Ascending aorta (tissue), 2 donors: ENCODE results near the gene MTHFD1. TPM values are rescaled to one million over a fixed set of nuclear protein-coding genes. Genes with fewer than 3 reads are reported as not detected.
A peak's percentile ranks its signal among the peaks of the same experiment; 100 is the strongest.

ENCODE experiments used
- DNase-seq, 2 donors: peaks; one replicate each; pipeline ENCODE4 v3.0.0-alpha.2; 2019; ENCODE audit warnings: low spot score in 2 of 2
- H3K27ac ChIP-seq, 2 donors: fragments of 200-600 bp; sonication (generic); one replicate each; pipeline ENCODE4 v1.5.1; 2016 to 2017; ENCODE audit warnings: mild to moderate bottlenecking in 1 of 2
- H3K27me3 ChIP-seq: fragments of 200-600 bp; sonication (generic); one replicate; pipeline ENCODE4 v1.5.1; 2017
- H3K36me3 ChIP-seq, 2 donors: fragments of 200-600 bp; sonication (generic); one replicate each; pipeline ENCODE4 v1.5.1; 2016
- H3K4me1 ChIP-seq, 2 donors: fragments of 200-600 bp; sonication (generic); one replicate each; pipeline ENCODE4 v1.5.1; 2016 to 2017; ENCODE audit warnings: mild to moderate bottlenecking in 1 of 2
- H3K4me3 ChIP-seq, 2 donors: fragments of 200-600 bp; sonication (generic); one replicate each; pipeline ENCODE4 v1.5.1; 2016 to 2017; ENCODE audit warnings: mild to moderate bottlenecking in 1 of 2
- H3K9me3 ChIP-seq, 2 donors: fragments of 200-600 bp; sonication (generic); one replicate each; pipeline ENCODE4 v1.5.1; 2016
- intact Hi-C: fragments of 100-400 bp; cut with DNase I; formaldehyde crosslinking; loops from one replicate; pipeline ENCODE4 v1.15.1; 2023
- total RNA-seq: library from RNA; depleted of rRNA; stranded (reverse); fragments of >200 nt; gene quantifications from one replicate; pipeline ENCODE4 v1.1.0, GENCODE V29; 2016
- TF ChIP-seq, protein P1 (sequence below), 3 experiments: fragments of 200-600 bp in 2 of 3; fragments of 450-650 bp in 1 of 3; sonication (generic) in 2 of 3; IDR thresholded peaks; one replicate each; pipeline ENCODE4 v1.5.1; 2016 to 2019; ENCODE audit warnings: antibody characterized with exemption in 3 of 3, mild to moderate bottlenecking in 1 of 3, moderate library complexity in 1 of 3

MTHFD1 gene
- total RNA-seq, 1 donor from 2014 or later, result 7.2 TPM

- DNase-seq, result no peak
- Histone ChIP-seq H3K4me1 (peaks cover 13 to 44% of the 10 kb centered on the region in 2 donors), H3K27me3 (no peaks in the 10 kb centered on the region), H3K9me3 (no peaks in the 10 kb centered on the region), H3K27ac (peak overlapping the region; percentile 99), H3K36me3 (no peaks in the 10 kb centered on the region), H3K4me3 (peak overlapping the region; percentile 91 to 94)
- TF ChIP-seq, protein P1, sequence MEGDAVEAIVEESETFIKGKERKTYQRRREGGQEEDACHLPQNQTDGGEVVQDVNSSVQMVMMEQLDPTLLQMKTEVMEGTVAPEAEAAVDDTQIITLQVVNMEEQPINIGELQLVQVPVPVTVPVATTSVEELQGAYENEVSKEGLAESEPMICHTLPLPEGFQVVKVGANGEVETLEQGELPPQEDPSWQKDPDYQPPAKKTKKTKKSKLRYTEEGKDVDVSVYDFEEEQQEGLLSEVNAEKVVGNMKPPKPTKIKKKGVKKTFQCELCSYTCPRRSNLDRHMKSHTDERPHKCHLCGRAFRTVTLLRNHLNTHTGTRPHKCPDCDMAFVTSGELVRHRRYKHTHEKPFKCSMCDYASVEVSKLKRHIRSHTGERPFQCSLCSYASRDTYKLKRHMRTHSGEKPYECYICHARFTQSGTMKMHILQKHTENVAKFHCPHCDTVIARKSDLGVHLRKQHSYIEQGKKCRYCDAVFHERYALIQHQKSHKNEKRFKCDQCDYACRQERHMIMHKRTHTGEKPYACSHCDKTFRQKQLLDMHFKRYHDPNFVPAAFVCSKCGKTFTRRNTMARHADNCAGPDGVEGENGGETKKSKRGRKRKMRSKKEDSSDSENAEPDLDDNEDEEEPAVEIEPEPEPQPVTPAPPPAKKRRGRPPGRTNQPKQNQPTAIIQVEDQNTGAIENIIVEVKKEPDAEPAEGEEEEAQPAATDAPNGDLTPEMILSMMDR (IDR thresholded peaks at IDR 0.05), result no peak
- intact Hi-C loops, result loop anchor here (1.0 to 10.0 kb wide), 2 partner anchors 37 to 858 kb away; partner anchors contain the start of genes HSPA2 and WDR89
Measured at GRCh38 chr14:64502887-64503433, 114.8 kb downstream of the MTHFD1 start.

GRCh38 chr14:64503434-64504309, 115.5 kb downstream of the MTHFD1 start, which contains the start of gene ZBTB25:
Gene ZBTB25 (minus strand): TSS chr14:64503838. CDS start chr14:64490533, 13,305 bp downstream.
- Histone ChIP-seq H3K4me1 (peaks cover 13 to 44% of the 10 kb centered on the region in 2 donors), H3K27me3 (no peaks in the 10 kb centered on the region), H3K4me3 (peak within 1 kb of the TSS; percentile 91 to 94), H3K9me3 (no peaks in the 10 kb centered on the region), H3K27ac (peak within 1 kb of the TSS; percentile 99), H3K36me3 (no peaks in the 10 kb centered on the region)
- DNase-seq, result peak; percentile 86 to 96
- intact Hi-C loops, result loop anchor here (1.0 to 10.0 kb wide), 3 partner anchors 37 to 859 kb away; partner anchors contain the start of genes HSPA2, MTHFD1 and WDR89
- TF ChIP-seq, protein P1 (IDR thresholded peaks at IDR 0.05), result no peak

DNA sequence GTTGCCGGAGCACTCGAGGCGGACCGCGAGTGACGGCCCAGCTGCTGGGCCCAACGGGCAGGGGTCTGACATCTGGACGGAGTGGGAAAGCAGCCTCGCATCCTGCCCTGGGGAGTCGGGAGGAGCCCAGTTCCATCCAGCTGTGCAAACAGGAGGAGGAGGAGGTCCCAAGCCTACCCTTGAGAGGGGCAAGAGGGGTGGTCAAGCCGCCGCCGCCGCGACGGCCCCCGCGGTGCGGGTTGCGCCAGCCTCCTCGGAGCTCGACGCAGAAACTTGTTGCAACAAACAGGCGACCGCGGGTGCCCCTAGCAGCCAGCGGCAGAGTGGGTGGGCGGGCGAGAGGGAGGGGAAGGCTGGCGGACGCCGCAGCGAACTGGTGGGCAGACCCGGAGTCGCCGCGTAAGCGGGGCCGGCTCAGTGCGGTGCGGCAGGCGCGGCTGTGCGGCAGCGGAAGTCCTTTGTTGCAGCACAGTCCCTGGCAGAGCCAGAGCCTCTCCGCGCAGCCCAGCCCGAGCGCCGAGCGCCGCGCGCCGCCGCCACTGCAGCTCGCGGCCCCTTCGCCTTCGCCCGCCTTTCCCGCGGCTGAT, 116.2 kb downstream of the MTHFD1 start, which contains the start of gene ZBTB1:
TSS of gene ZBTB1 (plus strand) at position 461 of the 587 bp plus-strand sequence. CDS start 16,735 bp downstream, outside the sequence.
- Histone ChIP-seq H3K27me3 (no peaks in the 10 kb centered on the region), H3K4me1 (peaks cover 16 to 44% of the 10 kb centered on the region in 2 donors), H3K36me3 (no peaks in the 10 kb centered on the region), H3K27ac (peak within 1 kb of the TSS; percentile 99), H3K9me3 (no peaks in the 10 kb centered on the region), H3K4me3 (peak within 1 kb of the TSS; percentile 91 to 94)
- TF ChIP-seq, protein P1 (IDR thresholded peaks at IDR 0.05), result no peak
- intact Hi-C loops, result loop anchor here (1.0 to 10.0 kb wide), 2 partner anchors 116 to 860 kb away; partner anchors contain the start of genes MTHFD1 and WDR89
- peak; percentile 19 to 92 for DNase-seq

GRCh38 chr14:64504897-64505794, 117.0 kb downstream of the MTHFD1 start:
- intact Hi-C loops, result loop anchor here (1.0 to 10.0 kb wide), 2 partner anchors 117 to 860 kb away; partner anchors contain the start of genes MTHFD1 and WDR89
- peak overlapping the region; percentile 99 for H3K27ac ChIP-seq
- DNase-seq, result peak; percentile 75 to 95
- no peaks in the 10 kb centered on the region for H3K27me3 ChIP-seq
- TF ChIP-seq, protein P1 (IDR thresholded peaks at IDR 0.05), result no peak
- peaks cover 16 to 44% of the 10 kb centered on the region in 2 donors for H3K4me1 ChIP-seq
- no peaks in the 10 kb centered on the region for H3K36me3 ChIP-seq
- peak overlapping the region; percentile 91 to 94 for H3K4me3 ChIP-seq
- no peaks in the 10 kb centered on the region for H3K9me3 ChIP-seq
